Hepatocyte (in vitro differentiated cells): ENCODE data around the gene AAMDC. TPM values are rescaled to one million over a fixed set of nuclear protein-coding genes. Genes with fewer than 3 reads are reported as not detected.
"Not testable (repeated sequence)": the region's sequence is repeated elsewhere in the genome, so short reads cannot be mapped to it uniquely, and the experiment has no call there.

Experiments
- DNase-seq: peaks from one replicate; pipeline ENCODE4 v3.0.0-alpha.2; 2016; ENCODE audit warnings: low spot score
- H2AFZ ChIP-seq: fragments of 200-600 bp; sonication (generic); 2 replicates; pipeline ENCODE4 v1.6.0; 2016; ENCODE audit warnings: antibody characterized with exemption, mild to moderate bottlenecking
- H3K27ac ChIP-seq: fragments of 200-600 bp; sonication (generic); 2 replicates; pipeline ENCODE4 v1.5.1; 2016; ENCODE audit warnings: mild to moderate bottlenecking
- H3K27me3 ChIP-seq: fragments of 200-600 bp; sonication (generic); 2 replicates; pipeline ENCODE4 v1.6.1; 2016
- H3K36me3 ChIP-seq: fragments of 200-600 bp; sonication (generic); replicated peaks from 2 replicates; pipeline ENCODE4 v1.5.1; 2016; ENCODE audit warnings: low read depth; ENCODE audit not compliant: insufficient read depth
- H3K4me1 ChIP-seq: fragments of 200-600 bp; sonication (generic); 2 replicates; pipeline ENCODE4 v1.5.1; 2016; ENCODE audit warnings: mild to moderate bottlenecking, moderate library complexity; ENCODE audit not compliant: insufficient read depth
- H3K4me2 ChIP-seq: fragments of 200-600 bp; sonication (generic); 2 replicates; pipeline ENCODE4 v1.6.0; 2016
- H3K4me3 ChIP-seq: fragments of 200-600 bp; sonication (generic); 2 replicates; pipeline ENCODE4 v1.5.1; 2016; ENCODE audit warnings: mild to moderate bottlenecking
- H3K79me2 ChIP-seq: fragments of 200-600 bp; sonication (generic); 2 replicates; pipeline ENCODE4 v1.6.0; 2017; ENCODE audit warnings: mild to moderate bottlenecking
- H3K9me2 ChIP-seq: fragments of 200-600 bp; sonication (generic); replicated peaks from 2 replicates; pipeline ENCODE4 v1.6.0; 2017; ENCODE audit warnings: mild to moderate bottlenecking; ENCODE audit not compliant: insufficient read depth
- H3K9me3 ChIP-seq: fragments of 200-600 bp; sonication (generic); 2 replicates; pipeline ENCODE4 v1.5.1; 2016; ENCODE audit warnings: low read depth, mild to moderate bottlenecking
- H4K20me1 ChIP-seq: fragments of 200-600 bp; sonication (generic); 2 replicates; pipeline ENCODE4 v1.6.0; 2016; ENCODE audit warnings: mild to moderate bottlenecking; ENCODE audit not compliant: insufficient read depth, poor library complexity, severe bottlenecking
- EZH2 ChIP-seq: fragments of 200-600 bp; sonication (generic); IDR thresholded peaks from 2 replicates; pipeline ENCODE4 v1.6.1; 2016; ENCODE audit warnings: antibody characterized with exemption, mild to moderate bottlenecking, borderline replicate concordance
- EZH2phosphoT487 ChIP-seq: fragments of 200-600 bp; sonication (generic); IDR thresholded peaks from one replicate; pipeline ENCODE4 v1.6.1; 2018; ENCODE audit warnings: antibody characterized with exemption, mild to moderate bottlenecking, low read depth, moderate library complexity; ENCODE audit not compliant: unreplicated experiment, severe bottlenecking
- WGBS: methylation state at CpG from one replicate; pipeline ENCODE4 v1.1.6; 2016; ENCODE audit warnings: low lambda C conversion rate; ENCODE audit errors: missing lambda C conversion rate; 5-methylcytosine and 5-hydroxymethylcytosine counted together
- polyA plus RNA-seq: library from polyadenylated mRNA; unstranded; fragments of >200 nt; fragmentation: Nextera tagmentation; extraction: Ambion mirVana; gene quantifications from 2 replicates; pipeline ENCODE4 v1.2.1, GENCODE V29; 2016
- total RNA-seq: library from RNA; depleted of rRNA; stranded (reverse); fragments of >200 nt; gene quantifications from 2 replicates; pipeline ENCODE4 v1.2.3, GENCODE V29; 2014
- TF ChIP-seq, protein P1 (sequence below): fragments of 200-600 bp; sonication (generic); IDR thresholded peaks from 2 replicates; pipeline ENCODE4 v1.5.1; 2016; ENCODE audit warnings: antibody characterized with exemption, mild to moderate bottlenecking; ENCODE audit not compliant: poor library complexity

AAMDC gene
- total and polyA plus RNA-seq, 2 experiments from 2014 or later = 22.0 to 78.0 TPM

DNA sequence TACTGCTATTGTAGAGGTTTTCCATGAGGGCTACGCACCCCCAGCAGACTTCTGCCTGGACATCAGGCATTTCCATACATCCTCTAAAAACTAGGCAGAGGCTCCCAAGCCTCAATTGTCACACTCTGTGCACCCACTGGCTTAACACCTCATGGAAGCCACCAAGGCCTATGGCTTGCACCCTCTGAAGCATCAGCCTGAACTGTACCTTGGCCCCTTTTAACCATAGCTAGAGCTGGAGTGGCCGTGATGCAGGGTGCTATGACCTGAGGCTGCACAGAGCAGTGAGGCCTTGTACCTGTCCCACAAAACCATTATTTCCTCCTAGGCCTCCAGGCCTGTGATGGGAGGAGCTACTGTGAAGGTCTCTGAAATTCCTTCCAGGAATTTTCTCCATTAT, 33.9 kb downstream of the AAMDC start:
- H3K9me2 ChIP-seq = no peaks in the 10 kb centered on the region
- no peak overlapping the region for H3K4me2 ChIP-seq
- H3K27ac ChIP-seq = no peak overlapping the region
- no peaks in the 10 kb centered on the region for H4K20me1 ChIP-seq
- no peaks in the 10 kb centered on the region for H3K27me3 ChIP-seq
- H3K4me3 ChIP-seq = no peak overlapping the region
- H3K79me2 ChIP-seq = no peaks in the 10 kb centered on the region
- no peaks in the 10 kb centered on the region for H3K4me1 ChIP-seq
- TF ChIP-seq EZH2 = no peak
- no peak for TF ChIP-seq EZH2phosphoT487
- TF ChIP-seq, protein P1, sequence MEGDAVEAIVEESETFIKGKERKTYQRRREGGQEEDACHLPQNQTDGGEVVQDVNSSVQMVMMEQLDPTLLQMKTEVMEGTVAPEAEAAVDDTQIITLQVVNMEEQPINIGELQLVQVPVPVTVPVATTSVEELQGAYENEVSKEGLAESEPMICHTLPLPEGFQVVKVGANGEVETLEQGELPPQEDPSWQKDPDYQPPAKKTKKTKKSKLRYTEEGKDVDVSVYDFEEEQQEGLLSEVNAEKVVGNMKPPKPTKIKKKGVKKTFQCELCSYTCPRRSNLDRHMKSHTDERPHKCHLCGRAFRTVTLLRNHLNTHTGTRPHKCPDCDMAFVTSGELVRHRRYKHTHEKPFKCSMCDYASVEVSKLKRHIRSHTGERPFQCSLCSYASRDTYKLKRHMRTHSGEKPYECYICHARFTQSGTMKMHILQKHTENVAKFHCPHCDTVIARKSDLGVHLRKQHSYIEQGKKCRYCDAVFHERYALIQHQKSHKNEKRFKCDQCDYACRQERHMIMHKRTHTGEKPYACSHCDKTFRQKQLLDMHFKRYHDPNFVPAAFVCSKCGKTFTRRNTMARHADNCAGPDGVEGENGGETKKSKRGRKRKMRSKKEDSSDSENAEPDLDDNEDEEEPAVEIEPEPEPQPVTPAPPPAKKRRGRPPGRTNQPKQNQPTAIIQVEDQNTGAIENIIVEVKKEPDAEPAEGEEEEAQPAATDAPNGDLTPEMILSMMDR = no peak
- no peak for DNase-seq
- 100% methylated on average over 2 of the region's 2 CpGs for WGBS
- H2AFZ ChIP-seq = no peak overlapping the region
- no peaks in the 10 kb centered on the region for H3K36me3 ChIP-seq
- peaks cover 7% of the 10 kb centered on the region for H3K9me3 ChIP-seq

DNA sequence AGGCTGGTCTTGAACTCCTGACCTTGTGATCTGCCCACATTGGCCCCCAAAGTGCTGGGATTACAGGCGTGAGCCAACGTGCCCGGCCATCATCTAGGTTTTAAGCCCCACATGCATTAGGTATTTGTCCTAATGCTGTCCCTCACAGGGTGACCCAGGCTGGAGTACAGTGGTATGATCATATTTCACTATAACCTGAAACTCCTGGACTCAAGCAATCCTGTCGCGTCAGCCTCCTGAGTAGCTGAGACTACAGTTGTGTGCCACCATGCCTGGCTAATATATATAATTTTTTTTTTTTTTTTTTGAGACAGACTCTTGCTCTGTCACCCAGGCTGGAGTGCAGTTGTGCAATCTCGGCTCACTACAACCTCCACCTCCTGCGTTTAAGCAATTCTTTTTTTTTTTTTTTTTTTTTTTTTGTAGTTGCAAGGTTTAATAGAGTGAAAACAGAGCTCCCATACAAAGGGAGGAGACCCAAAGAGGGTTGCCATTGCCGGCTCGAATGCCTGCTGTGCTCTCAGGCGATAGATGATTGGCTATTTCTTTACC, 37.0 kb downstream of the AAMDC start:
- H3K9me2 ChIP-seq, H3K36me3 ChIP-seq: not testable (repeated sequence)
- 88% methylated on average over 10 of the region's 10 CpGs for WGBS

DNA sequence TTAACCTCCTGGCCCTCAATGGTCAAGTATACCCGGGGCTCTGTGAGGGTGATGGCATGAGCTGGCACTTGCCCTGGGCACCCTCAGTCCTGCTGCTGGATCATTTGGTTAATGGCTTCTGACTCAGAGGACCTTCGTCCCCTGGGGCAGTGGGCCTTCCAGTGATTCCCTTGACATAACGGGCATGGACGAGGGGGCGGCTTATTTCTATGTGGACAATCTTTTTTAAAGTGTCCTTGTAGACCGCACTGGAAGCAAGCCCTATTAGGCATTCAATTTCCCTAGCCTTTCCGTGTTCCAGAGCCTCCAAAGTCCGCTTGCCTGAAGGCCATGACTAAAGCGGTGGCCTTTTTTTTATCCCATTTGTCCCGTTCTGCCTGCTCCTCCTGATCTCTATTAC, 40.5 kb downstream of the AAMDC start:
- H2AFZ ChIP-seq, H4K20me1 ChIP-seq, H3K36me3 ChIP-seq, H3K4me2 ChIP-seq, H3K9me3 ChIP-seq, H3K27ac ChIP-seq, H3K4me3 ChIP-seq, H3K27me3 ChIP-seq, DNase-seq, H3K79me2 ChIP-seq, H3K4me1 ChIP-seq, H3K9me2 ChIP-seq: not testable (repeated sequence)
- 93% methylated on average over 10 of the region's 10 CpGs for WGBS

More for the DNA sequence above, 37.0 kb downstream of the AAMDC start:
- H3K79me2 ChIP-seq, H3K4me2 ChIP-seq, H3K9me3 ChIP-seq, H4K20me1 ChIP-seq, H2AFZ ChIP-seq, H3K4me1 ChIP-seq, DNase-seq, H3K27me3 ChIP-seq, H3K4me3 ChIP-seq, H3K27ac ChIP-seq: not testable (repeated sequence)

DNA sequence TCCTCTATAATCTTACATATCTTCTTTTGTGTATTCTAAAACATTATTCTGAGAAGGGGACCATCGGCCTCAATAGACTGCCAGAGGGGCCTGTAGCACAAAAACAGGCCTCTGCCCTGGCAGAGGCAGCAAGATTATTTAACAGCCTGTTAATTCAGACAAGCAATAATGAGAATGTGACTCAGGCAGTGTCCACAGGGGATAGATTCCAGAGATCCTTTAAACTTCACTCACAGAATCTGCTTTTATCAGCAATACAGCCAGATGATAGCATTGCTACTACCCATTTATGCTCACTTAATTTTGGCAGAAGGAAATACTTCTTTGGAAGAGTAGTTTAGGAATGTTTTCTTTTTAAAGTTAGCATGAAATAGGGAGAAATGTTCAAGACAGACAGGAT, 44.9 kb downstream of the AAMDC start:
- no peak overlapping the region for H2AFZ ChIP-seq
- H3K36me3 ChIP-seq = no peaks in the 10 kb centered on the region
- H3K9me3 ChIP-seq = no peaks in the 10 kb centered on the region
- WGBS = 52% methylated on average over 1 of the region's 1 CpG
- H3K27me3 ChIP-seq = no peaks in the 10 kb centered on the region
- H3K79me2 ChIP-seq = no peaks in the 10 kb centered on the region
- DNase-seq = no peak
- TF ChIP-seq, protein P1 = no peak
- TF ChIP-seq EZH2 (no peak), EZH2phosphoT487 (no peak)
- no peaks in the 10 kb centered on the region for H3K9me2 ChIP-seq
- no peaks in the 10 kb centered on the region for H3K4me1 ChIP-seq
- no peak overlapping the region for H3K4me2 ChIP-seq
- H4K20me1 ChIP-seq = no peaks in the 10 kb centered on the region
- H3K4me3 ChIP-seq = no peak overlapping the region
- H3K27ac ChIP-seq = no peak overlapping the region
